Measurements from ENCODE around the gene SUMO2.

The SUMO2 gene

DNA sequence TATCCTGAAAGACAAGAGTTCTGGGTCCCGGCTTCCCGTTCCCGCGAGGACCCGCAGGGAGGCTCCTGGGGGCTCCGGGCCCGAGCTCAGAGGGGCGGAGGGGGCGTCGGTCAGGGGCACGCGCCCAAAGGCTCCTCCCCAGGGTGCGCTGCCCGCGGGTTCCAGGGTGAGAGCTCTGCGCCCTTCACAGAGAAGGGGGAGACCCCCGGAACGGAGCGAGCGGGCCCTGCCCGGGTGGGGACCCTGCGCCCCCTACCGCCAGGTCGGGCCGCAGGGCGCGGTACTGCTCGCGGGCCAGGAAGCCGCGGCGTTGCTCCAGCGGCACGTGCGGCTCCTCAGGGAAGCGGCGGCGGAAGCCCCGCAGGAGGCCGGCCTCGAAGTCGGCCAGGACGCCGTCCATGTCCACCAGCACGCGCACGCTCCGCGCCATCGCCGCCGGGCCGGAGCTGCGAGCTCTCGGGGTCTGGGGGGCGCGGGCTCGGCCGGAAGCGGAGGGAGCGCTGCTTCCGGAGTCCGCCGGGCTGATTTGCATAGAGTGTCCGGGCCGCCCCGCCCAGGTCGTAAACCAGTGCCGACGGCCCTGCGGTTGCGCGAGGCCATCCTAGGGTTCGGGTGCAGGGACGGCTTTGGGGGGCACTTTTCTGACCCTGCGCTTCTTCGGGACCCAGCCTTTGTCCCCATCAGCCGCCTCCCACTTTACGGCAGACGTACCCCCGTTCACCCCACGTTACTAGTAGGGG lies 51.3 kb downstream of the SUMO2 start, which contains the start of gene NT5C (continued):
- TF ChIP-seq, protein P1, sequence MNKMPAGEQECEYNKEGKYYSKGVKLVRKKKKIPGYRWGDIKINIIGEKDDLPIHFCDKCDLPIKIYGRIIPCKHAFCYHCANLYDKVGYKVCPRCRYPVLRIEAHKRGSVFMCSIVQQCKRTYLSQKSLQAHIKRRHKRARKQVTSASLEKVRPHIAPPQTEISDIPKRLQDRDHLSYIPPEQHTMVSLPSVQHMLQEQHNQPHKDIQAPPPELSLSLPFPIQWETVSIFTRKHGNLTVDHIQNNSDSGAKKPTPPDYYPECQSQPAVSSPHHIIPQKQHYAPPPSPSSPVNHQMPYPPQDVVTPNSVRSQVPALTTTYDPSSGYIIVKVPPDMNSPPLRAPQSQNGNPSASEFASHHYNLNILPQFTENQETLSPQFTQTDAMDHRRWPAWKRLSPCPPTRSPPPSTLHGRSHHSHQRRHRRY (tag by site-specific recombination; IDR thresholded peaks at IDR 0.05): no peak
- TF ChIP-seq, protein P2, sequence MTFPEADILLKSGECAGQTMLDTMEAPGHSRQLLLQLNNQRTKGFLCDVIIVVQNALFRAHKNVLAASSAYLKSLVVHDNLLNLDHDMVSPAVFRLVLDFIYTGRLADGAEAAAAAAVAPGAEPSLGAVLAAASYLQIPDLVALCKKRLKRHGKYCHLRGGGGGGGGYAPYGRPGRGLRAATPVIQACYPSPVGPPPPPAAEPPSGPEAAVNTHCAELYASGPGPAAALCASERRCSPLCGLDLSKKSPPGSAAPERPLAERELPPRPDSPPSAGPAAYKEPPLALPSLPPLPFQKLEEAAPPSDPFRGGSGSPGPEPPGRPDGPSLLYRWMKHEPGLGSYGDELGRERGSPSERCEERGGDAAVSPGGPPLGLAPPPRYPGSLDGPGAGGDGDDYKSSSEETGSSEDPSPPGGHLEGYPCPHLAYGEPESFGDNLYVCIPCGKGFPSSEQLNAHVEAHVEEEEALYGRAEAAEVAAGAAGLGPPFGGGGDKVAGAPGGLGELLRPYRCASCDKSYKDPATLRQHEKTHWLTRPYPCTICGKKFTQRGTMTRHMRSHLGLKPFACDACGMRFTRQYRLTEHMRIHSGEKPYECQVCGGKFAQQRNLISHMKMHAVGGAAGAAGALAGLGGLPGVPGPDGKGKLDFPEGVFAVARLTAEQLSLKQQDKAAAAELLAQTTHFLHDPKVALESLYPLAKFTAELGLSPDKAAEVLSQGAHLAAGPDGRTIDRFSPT (tag by site-specific recombination; IDR thresholded peaks at IDR 0.05): peak; percentile 39; the same call in 1 of the 2 replicates

DNA sequence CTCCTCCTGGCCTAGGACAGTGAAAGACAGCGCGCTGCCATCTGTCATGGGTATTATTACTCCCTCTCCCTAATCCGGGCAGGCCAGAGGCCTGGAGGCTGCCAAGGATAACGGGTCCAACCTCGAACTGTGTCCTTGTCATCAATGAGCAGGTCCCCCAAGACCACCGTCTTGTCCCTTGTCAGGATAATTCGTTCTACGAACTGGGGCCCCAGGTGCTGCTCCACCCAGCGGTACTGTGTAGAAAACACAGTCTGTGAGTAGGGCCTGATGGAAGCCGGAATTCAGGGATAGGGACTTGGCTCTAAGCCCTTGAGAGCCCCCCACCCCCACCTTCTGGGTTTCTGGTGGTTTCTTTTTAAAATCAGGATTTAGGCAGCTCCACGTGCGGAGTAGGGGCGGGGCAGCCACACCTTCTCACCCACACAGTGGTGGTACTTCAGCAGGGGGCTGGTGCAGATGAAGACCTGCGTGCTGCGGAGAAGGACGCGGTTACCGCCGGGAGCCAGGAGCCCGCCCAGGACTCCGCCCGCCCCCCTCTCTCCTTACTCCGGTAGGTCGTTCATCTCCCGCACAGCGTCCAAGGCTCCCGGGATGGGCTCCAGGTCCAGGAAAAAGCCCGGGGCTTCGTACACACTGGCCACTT lies 52.0 kb downstream of the SUMO2 start:
- Histone ChIP-seq H3K27ac (ENCODE audit: extremely low read depth, low read depth, low read length) (peak overlapping the region; percentile 94), H3K36me3 (ENCODE audit: control insufficient read depth in 2 of 2, insufficient read depth in 1 of 2, low read length in 2 of 2) (peaks cover 12 to 38% of the 10 kb centered on the region in 2 experiments), H3K4me1 (ENCODE audit: control insufficient read depth, insufficient read depth, low read length) (peaks cover 3% of the 10 kb centered on the region; the same call in 1 of the 2 replicates), H3K9me3 (ENCODE audit: control insufficient read depth, insufficient read depth, low read depth, low read length) (no peaks in the 10 kb centered on the region), H3K4me3 (ENCODE audit: low read depth, low read length) (peak overlapping the region; percentile 61)
- POLR2A ChIA-PET: interaction anchor here (0.5 to 3.9 kb wide), 19 partner anchors 8 to 355 kb away, joined by 3 to 20 read pairs (median 4); partner anchors contain the start of genes ARMC7, JPT1, MRPL58 and NAT9
- CTCF ChIA-PET: interaction anchor here (0.6 to 4.3 kb wide), 28 partner anchors 7 to 1539 kb away, joined by 3 to 86 read pairs (median 4); partner anchors contain the start of genes HID1 and MRPL58
- TF ChIP-seq IKZF3 (tag by site-specific recombination; IDR thresholded peaks at IDR 0.05) (peak; percentile 62), KLF1 (tag by site-specific recombination; IDR thresholded peaks at IDR 0.05) (peak; percentile 87), ZNF2 (tag by site-specific recombination; IDR thresholded peaks at IDR 0.05) (peak; percentile 77; the same call in 1 of the 2 replicates), ZNF654 (tag by site-specific recombination; IDR thresholded peaks at IDR 0.05; ENCODE audit: low read depth) (peak; percentile 7), ZNF335 (tag by site-specific recombination; conservative IDR thresholded peaks at IDR 0.05) (peak; percentile 65), ZNF785 (tag by site-specific recombination; IDR thresholded peaks at IDR 0.05) (no peak), KLF8 (tag by site-specific recombination; IDR thresholded peaks at IDR 0.05) (0 out of 2 replicates have a peak, but pooled peaks have one; percentile 76), ZNF600 (tag by site-specific recombination; IDR thresholded peaks at IDR 0.05) (peak; percentile 59), ZNF341 (tag by site-specific recombination; IDR thresholded peaks at IDR 0.05; ENCODE audit: low read depth) (no peak), ZNF354C (tag by site-specific recombination; IDR thresholded peaks at IDR 0.05; ENCODE audit: borderline replicate concordance, low read depth) (no peak), SP3 (tag by site-specific recombination; IDR thresholded peaks at IDR 0.05) (peak; percentile 72), ZBTB20 (tag by site-specific recombination; IDR thresholded peaks at IDR 0.05) (no peak), EGR2 (tag by site-specific recombination; IDR thresholded peaks at IDR 0.05; ENCODE audit: low read depth) (peak; percentile 25; the same call in 1 of the 2 replicates), ZNF416 (tag by site-specific recombination; IDR thresholded peaks at IDR 0.05) (no peak), SP2 (tag by site-specific recombination; IDR thresholded peaks at IDR 0.05) (peak; percentile 59), ZFHX2 (tag by site-specific recombination; conservative IDR thresholded peaks at IDR 0.05) (peak; percentile 45), KLF10 (tag by site-specific recombination; IDR thresholded peaks at IDR 0.05) (peak; percentile 82), ZNF660 (tag by site-specific recombination; IDR thresholded peaks at IDR 0.05) (peak; percentile 63), ZNF214 (tag by site-specific recombination; IDR thresholded peaks at IDR 0.05; ENCODE audit: borderline replicate concordance) (no peak), ZNF324 (tag by site-specific recombination; IDR thresholded peaks at IDR 0.05) (no peak), GFI1B (tag by site-specific recombination; IDR thresholded peaks at IDR 0.05) (no peak)
- TF ChIP-seq, protein P3, sequence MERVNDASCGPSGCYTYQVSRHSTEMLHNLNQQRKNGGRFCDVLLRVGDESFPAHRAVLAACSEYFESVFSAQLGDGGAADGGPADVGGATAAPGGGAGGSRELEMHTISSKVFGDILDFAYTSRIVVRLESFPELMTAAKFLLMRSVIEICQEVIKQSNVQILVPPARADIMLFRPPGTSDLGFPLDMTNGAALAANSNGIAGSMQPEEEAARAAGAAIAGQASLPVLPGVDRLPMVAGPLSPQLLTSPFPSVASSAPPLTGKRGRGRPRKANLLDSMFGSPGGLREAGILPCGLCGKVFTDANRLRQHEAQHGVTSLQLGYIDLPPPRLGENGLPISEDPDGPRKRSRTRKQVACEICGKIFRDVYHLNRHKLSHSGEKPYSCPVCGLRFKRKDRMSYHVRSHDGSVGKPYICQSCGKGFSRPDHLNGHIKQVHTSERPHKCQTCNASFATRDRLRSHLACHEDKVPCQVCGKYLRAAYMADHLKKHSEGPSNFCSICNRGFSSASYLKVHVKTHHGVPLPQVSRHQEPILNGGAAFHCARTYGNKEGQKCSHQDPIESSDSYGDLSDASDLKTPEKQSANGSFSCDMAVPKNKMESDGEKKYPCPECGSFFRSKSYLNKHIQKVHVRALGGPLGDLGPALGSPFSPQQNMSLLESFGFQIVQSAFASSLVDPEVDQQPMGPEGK (tag by site-specific recombination; IDR thresholded peaks at IDR 0.05): peak; percentile 70
- TF ChIP-seq, protein P4, sequence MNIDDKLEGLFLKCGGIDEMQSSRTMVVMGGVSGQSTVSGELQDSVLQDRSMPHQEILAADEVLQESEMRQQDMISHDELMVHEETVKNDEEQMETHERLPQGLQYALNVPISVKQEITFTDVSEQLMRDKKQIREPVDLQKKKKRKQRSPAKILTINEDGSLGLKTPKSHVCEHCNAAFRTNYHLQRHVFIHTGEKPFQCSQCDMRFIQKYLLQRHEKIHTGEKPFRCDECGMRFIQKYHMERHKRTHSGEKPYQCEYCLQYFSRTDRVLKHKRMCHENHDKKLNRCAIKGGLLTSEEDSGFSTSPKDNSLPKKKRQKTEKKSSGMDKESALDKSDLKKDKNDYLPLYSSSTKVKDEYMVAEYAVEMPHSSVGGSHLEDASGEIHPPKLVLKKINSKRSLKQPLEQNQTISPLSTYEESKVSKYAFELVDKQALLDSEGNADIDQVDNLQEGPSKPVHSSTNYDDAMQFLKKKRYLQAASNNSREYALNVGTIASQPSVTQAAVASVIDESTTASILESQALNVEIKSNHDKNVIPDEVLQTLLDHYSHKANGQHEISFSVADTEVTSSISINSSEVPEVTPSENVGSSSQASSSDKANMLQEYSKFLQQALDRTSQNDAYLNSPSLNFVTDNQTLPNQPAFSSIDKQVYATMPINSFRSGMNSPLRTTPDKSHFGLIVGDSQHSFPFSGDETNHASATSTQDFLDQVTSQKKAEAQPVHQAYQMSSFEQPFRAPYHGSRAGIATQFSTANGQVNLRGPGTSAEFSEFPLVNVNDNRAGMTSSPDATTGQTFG (tag by site-specific recombination; IDR thresholded peaks at IDR 0.05; ENCODE audit: borderline replicate concordance): no peak
